ENCODE results near the gene CCNA1. TPM values are rescaled to one million over a fixed set of nuclear protein-coding genes. Genes with fewer than 3 reads are reported as not detected.

The CCNA1 gene
- total RNA-seq (2021): 2.4 and 2.7 TPM in 2 replicates
- long read RNA-seq, transcript CCNA1-203 (9 exons, 1,699 nt): major isoform, 10 of 15 reads
- long read RNA-seq, partial matches to known transcripts: 0 of 15 reads
- long read RNA-seq, other reads (novel, unspliced or antisense): 1 of 15 reads

- WGBS (ENCODE audit: extremely low coverage, insufficient read length, low lambda C conversion rate): no CpG with 5 or more reads among the region's 46 CpGs
- Histone ChIP-seq H3K56ac (ENCODE audit: insufficient read length, low read depth, low read length) (no peak within 1 kb of the TSS), H4K8ac (replicated peaks; ENCODE audit: insufficient read length, low read depth, low read length) (no peak within 1 kb of the TSS), H3K4me1 (ENCODE audit: insufficient read depth, low read length) (peaks cover 3% of the 10 kb centered on the region; the same call in 1 of the 2 replicates), H2BK12ac (ENCODE audit: insufficient read length, low read depth, low read length) (no peak within 1 kb of the TSS), H3K79me1 (ENCODE audit: insufficient read depth, low read depth, low read length, poor library complexity, severe bottlenecking) (no peaks in the 10 kb centered on the region), H3K23me2 (ENCODE audit: insufficient read length, low read depth, low read length, poor library complexity, severe bottlenecking) (peaks cover 11% of the 10 kb centered on the region), H3K79me2 (ENCODE audit: insufficient read depth, low read length) (no peaks in the 10 kb centered on the region), H2BK120ac (ENCODE audit: low read depth, low read length, poor library complexity, severe bottlenecking) (no peak within 1 kb of the TSS), H4K91ac (ENCODE audit: insufficient read length, low read depth, low read length) (no peak within 1 kb of the TSS), H2BK15ac (ENCODE audit: low read depth, low read length) (no peak within 1 kb of the TSS), H3T11ph (ENCODE audit: low read length) (no peak within 1 kb of the TSS), H3K9me3 (ENCODE audit: control insufficient read depth, low read depth, low read length) (no peaks in the 10 kb centered on the region), H3K14ac (ENCODE audit: insufficient read depth, low read length) (no peak within 1 kb of the TSS; the same call in 1 of the 2 replicates), H3K4ac (ENCODE audit: low read depth, low read length) (no peak within 1 kb of the TSS), H3K23ac (ENCODE audit: insufficient read length, low read depth, low read length) (no peak within 1 kb of the TSS), H3K4me2 (ENCODE audit: insufficient read depth, insufficient read length, low read length) (peak within 1 kb of the TSS; percentile 95), H2AFZ (ENCODE audit: low read length) (no peak within 1 kb of the TSS), H3K27me3 (ENCODE audit: insufficient read depth, low read length) (peaks cover 26% of the 10 kb centered on the region), H2BK5ac (ENCODE audit: insufficient read length, low read length) (no peak within 1 kb of the TSS), H3K9ac (ENCODE audit: extremely low read depth, insufficient read length, low read length) (no peak within 1 kb of the TSS), H2BK20ac (ENCODE audit: low read depth, low read length, poor library complexity, severe bottlenecking) (no peak within 1 kb of the TSS), H4K20me1 (ENCODE audit: control insufficient read depth, insufficient read depth, insufficient read length) (no peaks in the 10 kb centered on the region), H4K5ac (ENCODE audit: insufficient read length, low read depth, low read length) (no peak within 1 kb of the TSS), H3K18ac (ENCODE audit: insufficient read length, low read depth, low read length) (no peak within 1 kb of the TSS), H3K27ac (ENCODE audit: insufficient read length, low read depth, low read length) (no peak within 1 kb of the TSS), H2AK5ac (ENCODE audit: insufficient read length, low read length) (no peak within 1 kb of the TSS)
- TF ChIP-seq, protein P1, sequence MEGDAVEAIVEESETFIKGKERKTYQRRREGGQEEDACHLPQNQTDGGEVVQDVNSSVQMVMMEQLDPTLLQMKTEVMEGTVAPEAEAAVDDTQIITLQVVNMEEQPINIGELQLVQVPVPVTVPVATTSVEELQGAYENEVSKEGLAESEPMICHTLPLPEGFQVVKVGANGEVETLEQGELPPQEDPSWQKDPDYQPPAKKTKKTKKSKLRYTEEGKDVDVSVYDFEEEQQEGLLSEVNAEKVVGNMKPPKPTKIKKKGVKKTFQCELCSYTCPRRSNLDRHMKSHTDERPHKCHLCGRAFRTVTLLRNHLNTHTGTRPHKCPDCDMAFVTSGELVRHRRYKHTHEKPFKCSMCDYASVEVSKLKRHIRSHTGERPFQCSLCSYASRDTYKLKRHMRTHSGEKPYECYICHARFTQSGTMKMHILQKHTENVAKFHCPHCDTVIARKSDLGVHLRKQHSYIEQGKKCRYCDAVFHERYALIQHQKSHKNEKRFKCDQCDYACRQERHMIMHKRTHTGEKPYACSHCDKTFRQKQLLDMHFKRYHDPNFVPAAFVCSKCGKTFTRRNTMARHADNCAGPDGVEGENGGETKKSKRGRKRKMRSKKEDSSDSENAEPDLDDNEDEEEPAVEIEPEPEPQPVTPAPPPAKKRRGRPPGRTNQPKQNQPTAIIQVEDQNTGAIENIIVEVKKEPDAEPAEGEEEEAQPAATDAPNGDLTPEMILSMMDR (conservative IDR thresholded peaks at IDR 0.05): no peak
- Mint-ChIP-seq H3K4me3 (peak within 1 kb of the TSS; percentile 61 to 81), H3K27me3 (ENCODE audit: low read depth) (peaks cover 74% of the 10 kb centered on the region), H3K27ac (no peak within 1 kb of the TSS), H3K36me3 (ENCODE audit: insufficient read depth in 1 of 3, low read depth in 3 of 3) (no peaks in the 10 kb centered on the region; a peak in 2 of 7 replicates), H3K9me3 (peaks cover 3% of the 10 kb centered on the region in 2 experiments; a peak in 3 of 5 replicates), H3K4me1 (peaks cover 18 to 21% of the 10 kb centered on the region in 2 experiments; a peak in 3 of 4 replicates)
- peak; percentile 97 for DNase-seq
Observed at GRCh38 chr13:36432106-36432544, at the start of gene CCNA1. CCNA1 (plus strand) TSS chr13:36432495; CDS start chr13:36433057, 562 bp downstream.
